Diencephalon (tissue), 1 donor: ENCODE data around the gene GLB1L3. TPM values are rescaled to one million over a fixed set of nuclear protein-coding genes. Genes with fewer than 3 reads are reported as not detected.

ENCODE experiments used
- total RNA-seq: library from RNA; depleted of rRNA; stranded (reverse); fragments of >200 nt; gene quantifications from one replicate; pipeline ENCODE4 v1.2.3, GENCODE V29; 2014

Gene GLB1L3, protein sequence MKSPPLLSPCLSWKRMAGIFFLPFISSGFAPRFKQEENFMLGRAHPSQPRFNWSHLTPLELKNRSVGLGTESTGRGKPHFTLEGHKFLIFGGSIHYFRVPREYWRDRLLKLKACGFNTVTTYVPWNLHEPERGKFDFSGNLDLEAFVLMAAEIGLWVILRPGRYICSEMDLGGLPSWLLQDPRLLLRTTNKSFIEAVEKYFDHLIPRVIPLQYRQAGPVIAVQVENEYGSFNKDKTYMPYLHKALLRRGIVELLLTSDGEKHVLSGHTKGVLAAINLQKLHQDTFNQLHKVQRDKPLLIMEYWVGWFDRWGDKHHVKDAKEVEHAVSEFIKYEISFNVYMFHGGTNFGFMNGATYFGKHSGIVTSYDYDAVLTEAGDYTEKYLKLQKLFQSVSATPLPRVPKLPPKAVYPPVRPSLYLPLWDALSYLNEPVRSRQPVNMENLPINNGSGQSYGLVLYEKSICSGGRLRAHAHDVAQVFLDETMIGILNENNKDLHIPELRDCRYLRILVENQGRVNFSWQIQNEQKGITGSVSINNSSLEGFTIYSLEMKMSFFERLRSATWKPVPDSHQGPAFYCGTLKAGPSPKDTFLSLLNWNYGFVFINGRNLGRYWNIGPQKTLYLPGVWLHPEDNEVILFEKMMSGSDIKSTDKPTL
- total RNA-seq: 1.8 TPM

GRCh38 chr11:134275534-134276395 is at the start of gene GLB1L3:
GLB1L3 (plus strand) TSS chr11:134276379; CDS start chr11:134276741, 362 bp downstream.

GRCh38 chr11:134253188-134253993 is 22.8 kb upstream of the GLB1L3 start, which contains the start of the genes ACAD8 and THYN1:
ACAD8 (plus strand) TSS chr11:134253568; CDS start chr11:134253601, 33 bp downstream.
THYN1 (minus strand) TSS chr11:134253352; CDS start chr11:134252882, 470 bp downstream.

DNA sequence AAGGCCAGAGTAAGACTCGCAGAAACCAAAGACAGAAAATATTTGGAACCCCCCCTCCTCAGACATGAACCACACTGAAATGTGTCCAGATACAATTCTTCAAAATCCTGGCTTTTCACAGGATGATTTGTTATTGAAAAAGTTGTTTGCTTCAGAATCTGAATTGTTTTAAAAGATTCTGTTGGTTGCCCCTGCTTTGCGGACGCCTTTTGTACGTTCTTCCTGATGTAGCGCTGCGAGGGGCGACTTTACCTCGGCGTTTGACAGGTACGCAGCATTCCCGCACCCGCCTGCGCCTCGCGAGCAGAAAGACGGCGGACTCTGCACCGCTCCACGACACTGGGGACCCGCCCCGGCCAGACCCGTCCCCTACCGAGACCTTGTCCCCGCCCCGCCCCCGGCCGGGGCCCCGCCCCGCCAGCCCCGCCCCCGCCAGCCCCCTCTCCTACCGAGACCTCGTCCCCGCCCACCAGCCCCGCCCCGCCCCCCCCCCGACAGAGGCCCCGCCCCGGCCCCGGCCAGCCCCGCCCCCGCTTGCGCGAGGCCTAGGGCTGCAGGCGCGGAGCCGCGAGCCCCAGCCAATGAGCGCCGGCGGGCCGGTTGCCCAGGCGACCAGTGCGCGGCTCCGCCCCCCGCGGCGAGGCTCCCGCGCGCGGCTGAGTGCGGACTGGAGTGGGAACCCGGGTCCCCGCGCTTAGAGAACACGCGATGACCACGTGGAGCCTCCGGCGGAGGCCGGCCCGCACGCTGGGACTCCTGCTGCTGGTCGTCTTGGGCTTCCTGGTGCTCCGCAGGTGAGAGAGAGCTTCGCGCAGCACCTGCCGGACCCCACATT is 55.4 kb downstream of the GLB1L3 start, which contains the start of gene GLB1L2:
GLB1L2 (plus strand) TSS at position 635 of the 835 bp plus-strand sequence; CDS start at position 709, 74 bp downstream.

Other genes starting within 250 kb of the GLB1L3 start
- gene JAM3, start 207.3 kb upstream of the GLB1L3 start, total RNA-seq: 44.8 TPM
- gene NCAPD3, start 52.4 kb upstream of the GLB1L3 start, total RNA-seq: 16.4 TPM
- gene VPS26B, start 51.7 kb upstream of the GLB1L3 start, total RNA-seq: 74.0 TPM
- gene THYN1, start 23.0 kb upstream of the GLB1L3 start, total RNA-seq: 44.1 TPM
- gene ACAD8, start 22.8 kb upstream of the GLB1L3 start, total RNA-seq: 27.0 TPM
- 3.2 TPM for gene GLB1L2, start 55.6 kb downstream of the GLB1L3 start, total RNA-seq
- 56.7 TPM for gene B3GAT1, start 135.9 kb downstream of the GLB1L3 start, total RNA-seq